Fibroblast of the aortic adventitia (primary cell): ENCODE data around the gene LRRTM2. TPM values are rescaled to one million over a fixed set of nuclear protein-coding genes. Genes with fewer than 3 reads are reported as not detected.

ENCODE experiments used
- DNase-seq: peaks from one replicate; pipeline ENCODE4 v3.0.0-alpha.2; 2010; ENCODE audit warnings: low read depth
- H3K4me3 ChIP-seq: 2 replicates; pipeline ENCODE4 v1.5.1; 2011; ENCODE audit warnings: low read depth, mild to moderate bottlenecking, control low read depth, low read length, moderate library complexity
- total RNA-seq: library from RNA; depleted of rRNA; stranded (reverse); fragments of >200 nt; gene quantifications from 2 replicates; pipeline ENCODE4 v1.2.3, GENCODE V29; 2012; ENCODE audit warnings: low replicate concordance
- TF ChIP-seq, protein P1 (sequence below): IDR thresholded peaks from 2 replicates; pipeline ENCODE4 v1.5.1; 2011; ENCODE audit warnings: mild to moderate bottlenecking, low read length, control low read depth, inconsistent platforms; ENCODE audit not compliant: insufficient read depth

Gene LRRTM2
- total RNA-seq, 1 donor = 3.6 TPM

DNA sequence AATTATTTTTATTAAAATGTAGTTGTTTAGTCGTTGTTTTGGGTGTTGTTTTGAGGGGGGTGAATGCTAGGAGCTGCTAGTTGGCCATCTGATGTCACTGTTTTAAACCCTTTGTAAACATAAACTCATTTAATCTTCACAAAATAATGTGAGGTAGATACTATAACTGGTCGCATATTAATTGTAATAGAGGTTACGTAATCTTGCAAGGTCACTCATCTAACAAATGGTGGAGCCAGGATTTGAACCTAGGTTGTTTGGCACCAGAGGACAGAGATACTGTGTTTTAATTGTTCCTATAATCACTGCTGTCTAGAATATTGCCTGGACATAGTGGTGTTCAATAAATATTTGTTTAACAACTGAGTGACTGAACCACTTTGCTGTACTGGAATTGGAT lies 54.4 kb downstream of the LRRTM2 start:
- TF ChIP-seq, protein P1, sequence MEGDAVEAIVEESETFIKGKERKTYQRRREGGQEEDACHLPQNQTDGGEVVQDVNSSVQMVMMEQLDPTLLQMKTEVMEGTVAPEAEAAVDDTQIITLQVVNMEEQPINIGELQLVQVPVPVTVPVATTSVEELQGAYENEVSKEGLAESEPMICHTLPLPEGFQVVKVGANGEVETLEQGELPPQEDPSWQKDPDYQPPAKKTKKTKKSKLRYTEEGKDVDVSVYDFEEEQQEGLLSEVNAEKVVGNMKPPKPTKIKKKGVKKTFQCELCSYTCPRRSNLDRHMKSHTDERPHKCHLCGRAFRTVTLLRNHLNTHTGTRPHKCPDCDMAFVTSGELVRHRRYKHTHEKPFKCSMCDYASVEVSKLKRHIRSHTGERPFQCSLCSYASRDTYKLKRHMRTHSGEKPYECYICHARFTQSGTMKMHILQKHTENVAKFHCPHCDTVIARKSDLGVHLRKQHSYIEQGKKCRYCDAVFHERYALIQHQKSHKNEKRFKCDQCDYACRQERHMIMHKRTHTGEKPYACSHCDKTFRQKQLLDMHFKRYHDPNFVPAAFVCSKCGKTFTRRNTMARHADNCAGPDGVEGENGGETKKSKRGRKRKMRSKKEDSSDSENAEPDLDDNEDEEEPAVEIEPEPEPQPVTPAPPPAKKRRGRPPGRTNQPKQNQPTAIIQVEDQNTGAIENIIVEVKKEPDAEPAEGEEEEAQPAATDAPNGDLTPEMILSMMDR = no peak
- DNase-seq = no peak
- no peak overlapping the region for H3K4me3 ChIP-seq

DNA sequence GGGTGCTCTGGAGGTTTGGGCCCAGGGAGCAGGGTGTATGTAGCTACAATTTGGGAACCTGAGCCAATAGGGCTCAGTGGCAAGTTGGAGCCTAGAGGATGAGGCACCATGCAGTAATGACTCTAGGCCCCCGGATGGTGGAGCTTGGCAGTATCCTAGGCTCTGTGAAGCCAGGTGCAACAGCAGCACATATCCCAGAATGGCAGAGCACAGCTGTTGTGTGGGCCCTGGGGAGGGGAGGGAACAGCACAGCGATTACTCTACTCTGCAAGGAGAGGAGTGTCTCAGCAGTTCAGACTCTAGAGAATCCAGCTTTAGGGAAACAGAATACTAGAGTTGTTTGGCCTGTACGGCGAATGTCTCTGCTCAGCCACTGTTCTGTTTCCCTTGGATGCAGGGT lies 56.1 kb downstream of the LRRTM2 start:
- TF ChIP-seq, protein P1 = no peak
- DNase-seq = no peak

More for the DNA sequence above, 56.1 kb downstream of the LRRTM2 start:
- H3K4me3 ChIP-seq = no peak overlapping the region

Other genes with a start within 250 kb of the LRRTM2 start
- gene CTNNA1, start 121.9 kb downstream of the LRRTM2 start, total RNA-seq = 327 and 497 TPM in 2 replicates